GM12878 (cell line): Measurements from ENCODE around the gene SLC11A1. TPM values are rescaled to one million over a fixed set of nuclear protein-coding genes. Genes with fewer than 3 reads are reported as not detected.

Source experiments
- ATAC-seq: fragments of 200-7000 bp; cut with Tn5 transposase; 3 replicates; pipeline ENCODE4 v1.9.1; 2020; ENCODE audit warnings: mild to moderate bottlenecking, moderate library complexity
- BruUV-seq: library from RNA; stranded (reverse); fragments of 400-500 nt; replicated peaks from 2 replicates; lab custom pipeline; 2021; lab: Mats Ljungman, UMichigan
- CTCF ChIA-PET: fragments of 300-600 bp; sonication (Branson Sonifier 250); formaldehyde crosslinking; extraction: SDS; loops from one replicate; lab custom pipeline; 2021; ENCODE audit warnings: inconsistent platforms; lab: Yijun Ruan, JAX
- POLR2A ChIA-PET: fragments of 350-600 bp; formaldehyde crosslinking; extraction: SDS; loops from one replicate; lab custom pipeline; 2021; ENCODE audit warnings: inconsistent platforms; lab: Charles Lee
- RAD21 ChIA-PET: fragments of 300-600 bp; sonication (Branson Sonifier 250); formaldehyde crosslinking; loops from one replicate; lab custom pipeline; 2023; ENCODE audit warnings: antibody characterized with exemption; ENCODE audit not compliant: unreplicated experiment; lab: Charles Lee
- SMC1A ChIA-PET: fragments of 300-600 bp; sonication (Branson Sonifier 250); formaldehyde crosslinking; loops from one replicate; lab custom pipeline; 2023; ENCODE audit not compliant: unreplicated experiment, uncharacterized antibody; lab: Charles Lee
- DNase-seq: peaks from one replicate; pipeline ENCODE4 v3.0.0-alpha.2; 2011; ENCODE audit warnings: low read depth, low spot score
- FAIRE-seq: peaks from 3 replicates; lab custom pipeline; 2011; peaks lifted over from hg19 to GRCh38; lab: Jason Lieb, UNC
- H2AFZ ChIP-seq: 2 replicates; pipeline ENCODE4 v1.6.0; 2011; ENCODE audit warnings: low read depth, low read length, control low read depth; ENCODE audit not compliant: control insufficient read depth
- H3K27ac ChIP-seq: 2 replicates; pipeline ENCODE4 v1.5.1; 2011; ENCODE audit warnings: control low read depth; ENCODE audit not compliant: control insufficient read depth, insufficient read depth
- H3K27me3 ChIP-seq, 2 experiments: replicated peaks in 1 of 2; 2 replicates each; pipeline versions ENCODE4 v1.6.0 to v1.6.1; 2011; ENCODE audit warnings: low read length in 1 of 2; ENCODE audit not compliant: control insufficient read depth in 2 of 2, insufficient read depth in 2 of 2
- H3K36me3 ChIP-seq, 2 experiments: 2 replicates each; pipeline ENCODE4 v1.5.1; 2011; ENCODE audit warnings: low read length in 1 of 2; ENCODE audit not compliant: control insufficient read depth in 2 of 2, insufficient read depth in 2 of 2
- H3K4me1 ChIP-seq: 2 replicates; pipeline ENCODE4 v1.6.1; 2011; ENCODE audit warnings: mild to moderate bottlenecking, low read length, moderate library complexity, mixed read lengths; ENCODE audit not compliant: control insufficient read depth, insufficient read depth
- H3K4me2 ChIP-seq: 2 replicates; pipeline ENCODE4 v1.6.0; 2011; ENCODE audit warnings: control low read depth; ENCODE audit not compliant: control insufficient read depth, insufficient read depth
- H3K4me3 ChIP-seq: fragments of 200-600 bp; sonication (generic); 2 replicates; pipeline ENCODE4 v1.5.1; 2016
- H3K79me2 ChIP-seq: 2 replicates; pipeline ENCODE4 v1.6.0; 2011; ENCODE audit warnings: low read length; ENCODE audit not compliant: control insufficient read depth, insufficient read depth
- H3K9ac ChIP-seq: 2 replicates; pipeline ENCODE4 v1.8.0; 2011; ENCODE audit warnings: low read length, control low read depth, mixed read lengths; ENCODE audit not compliant: control insufficient read depth, insufficient read depth
- H3K9me3 ChIP-seq: replicated peaks from 3 replicates; pipeline ENCODE4 v1.5.1; 2011; ENCODE audit warnings: mild to moderate bottlenecking, low read length; ENCODE audit not compliant: control insufficient read depth, insufficient read depth
- H4K20me1 ChIP-seq: 2 replicates; pipeline ENCODE4 v1.6.0; 2011; ENCODE audit not compliant: control insufficient read depth, insufficient read depth
- BRCA1 ChIP-seq: IDR thresholded peaks from 2 replicates; pipeline ENCODE4 v1.6.1; 2011; ENCODE audit warnings: low read depth, low read length, improper control_type of control experiment
- CBFB ChIP-seq: IDR thresholded peaks from 2 replicates; pipeline ENCODE4 v1.6.1; 2016; ENCODE audit warnings: antibody characterized with exemption, low read depth
- CREM ChIP-seq: IDR thresholded peaks from 2 replicates; pipeline ENCODE4 v1.6.1; 2014; ENCODE audit warnings: antibody characterized with exemption, low read depth
- EED ChIP-seq: sonication (generic); IDR thresholded peaks from 2 replicates; pipeline ENCODE4 v1.6.1; 2016; ENCODE audit warnings: antibody characterized with exemption, low read depth
- GABPA ChIP-seq: IDR thresholded peaks from 2 replicates; pipeline ENCODE4 v1.6.1; 2014; ENCODE audit warnings: antibody characterized with exemption, low read depth, mild to moderate bottlenecking, inconsistent platforms
- PML ChIP-seq: IDR thresholded peaks from 2 replicates; pipeline ENCODE4 v1.6.1; 2012; ENCODE audit warnings: low read length, inconsistent platforms
- RB1 ChIP-seq: fragments of 450-650 bp; formaldehyde crosslinking; IDR thresholded peaks from 2 replicates; pipeline ENCODE4 v1.6.1; 2017; ENCODE audit warnings: mild to moderate bottlenecking, borderline replicate concordance
- RFX5 ChIP-seq: IDR thresholded peaks from 2 replicates; pipeline ENCODE4 v1.6.1; 2011; ENCODE audit warnings: low read depth, low read length, improper control_type of control experiment
- TCF3 ChIP-seq: IDR thresholded peaks from 2 replicates; pipeline ENCODE4 v1.6.1; 2012; ENCODE audit warnings: low read depth, mild to moderate bottlenecking, low read length, borderline replicate concordance; ENCODE audit not compliant: insufficient read depth
- WGBS: methylation state at CpG from one replicate; pipeline ENCODE4 v1.1.6; 2016; ENCODE audit warnings: low lambda C conversion rate; ENCODE audit not compliant: insufficient replicate concordance, insufficient coverage; ENCODE audit errors: missing lambda C conversion rate; 5-methylcytosine and 5-hydroxymethylcytosine counted together
- in situ Hi-C: fragments of 300-500 bp; cut with MboI; formaldehyde crosslinking; loops from 9 replicates; pipeline ENCODE4 v1.14.3; 2018; ENCODE audit warnings: mixed read lengths
- intact Hi-C: fragments of 100-400 bp; cut with micrococcal nuclease; formaldehyde crosslinking; loops from one replicate; pipeline ENCODE4 v1.14.2; 2022; ENCODE audit not compliant: unreplicated experiment
- polyA plus RNA-seq, 11 experiments: library from polyadenylated mRNA; depleted of rRNA in 4 of 11; unstranded in 6 of 11; stranded (reverse) in 5 of 11; fragments of >200 nt; fragmentation: Nextera tagmentation in 4 of 11; fragmentation: Illumina TruSeq in 1 of 11; extraction: Ambion mirVana in 4 of 11; extraction: Trizol in 1 of 11; gene quantifications; 1 replicate in 1 of 11; 2 replicates in 10 of 11; pipeline versions ENCODE4 v1.2.1 to v1.2.3, GENCODE V29; 2011 to 2016; ENCODE audit warnings: inconsistent platforms in 2 of 11, missing spikeins in 2 of 11, low read depth in 1 of 11
- total RNA-seq, 4 experiments: library from RNA; depleted of rRNA in 3 of 4; stranded (reverse); fragments of >200 nt in 3 of 4; fragmentation: Illumina TruSeq in 1 of 4; extraction: Trizol in 1 of 4; gene quantifications; 2 replicates each; pipeline versions ENCODE4 v1.2.1 to v1.2.3, GENCODE V29; 2013 to 2021
- TF ChIP-seq, protein P1 (sequence below): fragments of 450-650 bp; IDR thresholded peaks from 2 replicates; pipeline ENCODE4 v1.6.1; 2017; ENCODE audit warnings: mild to moderate bottlenecking, low read depth, inconsistent platforms; ENCODE audit not compliant: poor library complexity, severe bottlenecking
- TF ChIP-seq, protein P2 (sequence below): fragments of 150-350 bp; IDR thresholded peaks from 2 replicates; pipeline ENCODE4 v1.6.1; 2016; ENCODE audit warnings: low read depth, low read length
- TF ChIP-seq, protein P3 (sequence below): fragments of 450-650 bp; IDR thresholded peaks from 2 replicates; pipeline ENCODE4 v1.6.1; 2017; ENCODE audit warnings: mild to moderate bottlenecking, moderate library complexity
- TF ChIP-seq, protein P4 (sequence below): IDR thresholded peaks from 2 replicates; pipeline ENCODE4 v1.6.1; 2011; ENCODE audit warnings: mild to moderate bottlenecking, low read depth, low read length, moderate library complexity; ENCODE audit not compliant: insufficient replicate concordance

SLC11A1 gene
- total and polyA plus RNA-seq, 10 of the 15 experiments (the other 5 are each of a cell fraction or from before 2014, with no cell fraction given) = 0.03 to 0.38 (median 0.12) TPM

DNA sequence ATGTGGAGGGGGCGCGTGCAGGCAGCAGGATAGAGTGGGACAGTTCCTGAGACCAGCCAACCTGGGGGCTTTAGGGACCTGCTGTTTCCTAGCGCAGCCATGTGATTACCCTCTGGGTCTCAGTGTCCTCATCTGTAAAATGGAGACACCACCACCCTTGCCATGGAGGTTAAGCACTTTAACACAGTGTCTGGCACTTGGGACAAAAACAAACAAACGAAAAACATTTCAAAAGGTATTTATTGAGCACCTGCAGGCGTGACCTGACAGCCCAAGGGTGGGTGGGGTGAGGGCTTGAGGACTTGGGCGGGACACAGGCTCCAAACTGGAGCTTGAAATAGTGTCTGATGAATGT lies 13.0 kb downstream of the SLC11A1 start:
- H3K4me3 ChIP-seq = no peak overlapping the region
- H3K4me1 ChIP-seq = peaks cover 27% of the 10 kb centered on the region
- H2AFZ ChIP-seq = no peak overlapping the region
- ChIA-PET POLR2A (interaction anchor here (2.1 kb wide), 1 partner anchor 10 kb away, joined by 8 read pairs; no protein-coding TSS in a partner anchor), SMC1A (interaction anchor here (1.0 to 1.2 kb wide), 2 partner anchors 39 to 94 kb away, joined by 3 read pairs; partner anchors contain the start of gene CATIP), RAD21 (interaction anchor here (1.4 to 2.5 kb wide), 2 partner anchors 11 to 72 kb away, joined by 4 to 8 read pairs; no protein-coding TSS in a partner anchor), CTCF (interaction anchor here (0.6 to 4.9 kb wide), 9 partner anchors 28 to 315 kb away, joined by 3 to 34 read pairs (median 7); partner anchors contain the start of gene TMBIM1)
- intact Hi-C loops (loop anchor here (5.0 kb wide), 3 partner anchors 38 to 262 kb away; partner anchors contain the start of genes ARPC2, BCS1L, CATIP and ZNF142), in situ Hi-C loops (loop anchor here (25.0 kb wide), 1 partner anchor 108 kb away; the partner anchor contains the start of gene TMBIM1)
- ATAC-seq = no peak
- H3K27me3 ChIP-seq = no peaks in the 10 kb centered on the region
- no peak overlapping the region for H3K9ac ChIP-seq
- H3K79me2 ChIP-seq = peaks cover 28% of the 10 kb centered on the region
- no peak overlapping the region for H3K4me2 ChIP-seq
- DNase-seq = no peak
- H3K27ac ChIP-seq = no peak overlapping the region
- H3K36me3 ChIP-seq = no peaks in the 10 kb centered on the region
- no peak for FAIRE-seq
- no peaks in the 10 kb centered on the region for H3K9me3 ChIP-seq
- no TSS peak for BruUV-seq
- WGBS = 58% methylated on average over 5 of the region's 6 CpGs
- H4K20me1 ChIP-seq = no peaks in the 10 kb centered on the region
- TF ChIP-seq, protein P1, sequence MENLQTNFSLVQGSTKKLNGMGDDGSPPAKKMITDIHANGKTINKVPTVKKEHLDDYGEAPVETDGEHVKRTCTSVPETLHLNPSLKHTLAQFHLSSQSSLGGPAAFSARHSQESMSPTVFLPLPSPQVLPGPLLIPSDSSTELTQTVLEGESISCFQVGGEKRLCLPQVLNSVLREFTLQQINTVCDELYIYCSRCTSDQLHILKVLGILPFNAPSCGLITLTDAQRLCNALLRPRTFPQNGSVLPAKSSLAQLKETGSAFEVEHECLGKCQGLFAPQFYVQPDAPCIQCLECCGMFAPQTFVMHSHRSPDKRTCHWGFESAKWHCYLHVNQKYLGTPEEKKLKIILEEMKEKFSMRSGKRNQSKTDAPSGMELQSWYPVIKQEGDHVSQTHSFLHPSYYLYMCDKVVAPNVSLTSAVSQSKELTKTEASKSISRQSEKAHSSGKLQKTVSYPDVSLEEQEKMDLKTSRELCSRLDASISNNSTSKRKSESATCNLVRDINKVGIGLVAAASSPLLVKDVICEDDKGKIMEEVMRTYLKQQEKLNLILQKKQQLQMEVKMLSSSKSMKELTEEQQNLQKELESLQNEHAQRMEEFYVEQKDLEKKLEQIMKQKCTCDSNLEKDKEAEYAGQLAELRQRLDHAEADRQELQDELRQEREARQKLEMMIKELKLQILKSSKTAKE = no peak
- TF ChIP-seq CBFB = no peak
- no peak for TF ChIP-seq GABPA
- TF ChIP-seq TCF3 = no peak
- TF ChIP-seq, protein P2, sequence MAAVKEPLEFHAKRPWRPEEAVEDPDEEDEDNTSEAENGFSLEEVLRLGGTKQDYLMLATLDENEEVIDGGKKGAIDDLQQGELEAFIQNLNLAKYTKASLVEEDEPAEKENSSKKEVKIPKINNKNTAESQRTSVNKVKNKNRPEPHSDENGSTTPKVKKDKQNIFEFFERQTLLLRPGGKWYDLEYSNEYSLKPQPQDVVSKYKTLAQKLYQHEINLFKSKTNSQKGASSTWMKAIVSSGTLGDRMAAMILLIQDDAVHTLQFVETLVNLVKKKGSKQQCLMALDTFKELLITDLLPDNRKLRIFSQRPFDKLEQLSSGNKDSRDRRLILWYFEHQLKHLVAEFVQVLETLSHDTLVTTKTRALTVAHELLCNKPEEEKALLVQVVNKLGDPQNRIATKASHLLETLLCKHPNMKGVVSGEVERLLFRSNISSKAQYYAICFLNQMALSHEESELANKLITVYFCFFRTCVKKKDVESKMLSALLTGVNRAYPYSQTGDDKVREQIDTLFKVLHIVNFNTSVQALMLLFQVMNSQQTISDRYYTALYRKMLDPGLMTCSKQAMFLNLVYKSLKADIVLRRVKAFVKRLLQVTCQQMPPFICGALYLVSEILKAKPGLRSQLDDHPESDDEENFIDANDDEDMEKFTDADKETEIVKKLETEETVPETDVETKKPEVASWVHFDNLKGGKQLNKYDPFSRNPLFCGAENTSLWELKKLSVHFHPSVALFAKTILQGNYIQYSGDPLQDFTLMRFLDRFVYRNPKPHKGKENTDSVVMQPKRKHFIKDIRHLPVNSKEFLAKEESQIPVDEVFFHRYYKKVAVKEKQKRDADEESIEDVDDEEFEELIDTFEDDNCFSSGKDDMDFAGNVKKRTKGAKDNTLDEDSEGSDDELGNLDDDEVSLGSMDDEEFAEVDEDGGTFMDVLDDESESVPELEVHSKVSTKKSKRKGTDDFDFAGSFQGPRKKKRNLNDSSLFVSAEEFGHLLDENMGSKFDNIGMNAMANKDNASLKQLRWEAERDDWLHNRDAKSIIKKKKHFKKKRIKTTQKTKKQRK = no peak
- no peak for TF ChIP-seq BRCA1
- TF ChIP-seq, protein P3, sequence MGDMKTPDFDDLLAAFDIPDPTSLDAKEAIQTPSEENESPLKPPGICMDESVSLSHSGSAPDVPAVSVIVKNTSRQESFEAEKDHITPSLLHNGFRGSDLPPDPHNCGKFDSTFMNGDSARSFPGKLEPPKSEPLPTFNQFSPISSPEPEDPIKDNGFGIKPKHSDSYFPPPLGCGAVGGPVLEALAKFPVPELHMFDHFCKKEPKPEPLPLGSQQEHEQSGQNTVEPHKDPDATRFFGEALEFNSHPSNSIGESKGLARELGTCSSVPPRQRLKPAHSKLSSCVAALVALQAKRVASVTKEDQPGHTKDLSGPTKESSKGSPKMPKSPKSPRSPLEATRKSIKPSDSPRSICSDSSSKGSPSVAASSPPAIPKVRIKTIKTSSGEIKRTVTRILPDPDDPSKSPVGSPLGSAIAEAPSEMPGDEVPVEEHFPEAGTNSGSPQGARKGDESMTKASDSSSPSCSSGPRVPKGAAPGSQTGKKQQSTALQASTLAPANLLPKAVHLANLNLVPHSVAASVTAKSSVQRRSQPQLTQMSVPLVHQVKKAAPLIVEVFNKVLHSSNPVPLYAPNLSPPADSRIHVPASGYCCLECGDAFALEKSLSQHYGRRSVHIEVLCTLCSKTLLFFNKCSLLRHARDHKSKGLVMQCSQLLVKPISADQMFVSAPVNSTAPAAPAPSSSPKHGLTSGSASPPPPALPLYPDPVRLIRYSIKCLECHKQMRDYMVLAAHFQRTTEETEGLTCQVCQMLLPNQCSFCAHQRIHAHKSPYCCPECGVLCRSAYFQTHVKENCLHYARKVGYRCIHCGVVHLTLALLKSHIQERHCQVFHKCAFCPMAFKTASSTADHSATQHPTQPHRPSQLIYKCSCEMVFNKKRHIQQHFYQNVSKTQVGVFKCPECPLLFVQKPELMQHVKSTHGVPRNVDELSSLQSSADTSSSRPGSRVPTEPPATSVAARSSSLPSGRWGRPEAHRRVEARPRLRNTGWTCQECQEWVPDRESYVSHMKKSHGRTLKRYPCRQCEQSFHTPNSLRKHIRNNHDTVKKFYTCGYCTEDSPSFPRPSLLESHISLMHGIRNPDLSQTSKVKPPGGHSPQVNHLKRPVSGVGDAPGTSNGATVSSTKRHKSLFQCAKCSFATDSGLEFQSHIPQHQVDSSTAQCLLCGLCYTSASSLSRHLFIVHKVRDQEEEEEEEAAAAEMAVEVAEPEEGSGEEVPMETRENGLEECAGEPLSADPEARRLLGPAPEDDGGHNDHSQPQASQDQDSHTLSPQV = no peak
- TF ChIP-seq, protein P4, sequence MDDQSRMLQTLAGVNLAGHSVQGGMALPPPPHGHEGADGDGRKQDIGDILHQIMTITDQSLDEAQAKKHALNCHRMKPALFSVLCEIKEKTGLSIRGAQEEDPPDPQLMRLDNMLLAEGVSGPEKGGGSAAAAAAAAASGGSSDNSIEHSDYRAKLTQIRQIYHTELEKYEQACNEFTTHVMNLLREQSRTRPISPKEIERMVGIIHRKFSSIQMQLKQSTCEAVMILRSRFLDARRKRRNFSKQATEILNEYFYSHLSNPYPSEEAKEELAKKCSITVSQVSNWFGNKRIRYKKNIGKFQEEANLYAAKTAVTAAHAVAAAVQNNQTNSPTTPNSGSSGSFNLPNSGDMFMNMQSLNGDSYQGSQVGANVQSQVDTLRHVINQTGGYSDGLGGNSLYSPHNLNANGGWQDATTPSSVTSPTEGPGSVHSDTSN = no peak
- no peak for TF ChIP-seq EED
- TF ChIP-seq RB1 = no peak
- TF ChIP-seq CREM = no peak
- no peak for TF ChIP-seq PML
- no peak for TF ChIP-seq RFX5
